Vagina (tissue), 2 donors: ENCODE results near the gene WNT5B.

Experiments
- POLR2A ChIP-seq, 2 donors: fragments of 450-650 bp; IDR thresholded peaks; one replicate each; pipeline ENCODE4 v1.6.1; 2017; ENCODE audit warnings: antibody characterized with exemption in 2 of 2, mild to moderate bottlenecking in 2 of 2, moderate library complexity in 2 of 2
- TF ChIP-seq, protein P1 (sequence below), 3 experiments: fragments of 450-650 bp in 2 of 3; fragments of 200-600 bp in 1 of 3; sonication (generic) in 1 of 3; IDR thresholded peaks; one replicate each; pipeline ENCODE4 v1.5.1; 2017 to 2019; ENCODE audit warnings: antibody characterized with exemption in 3 of 3, mild to moderate bottlenecking in 2 of 3, moderate library complexity in 2 of 3

DNA sequence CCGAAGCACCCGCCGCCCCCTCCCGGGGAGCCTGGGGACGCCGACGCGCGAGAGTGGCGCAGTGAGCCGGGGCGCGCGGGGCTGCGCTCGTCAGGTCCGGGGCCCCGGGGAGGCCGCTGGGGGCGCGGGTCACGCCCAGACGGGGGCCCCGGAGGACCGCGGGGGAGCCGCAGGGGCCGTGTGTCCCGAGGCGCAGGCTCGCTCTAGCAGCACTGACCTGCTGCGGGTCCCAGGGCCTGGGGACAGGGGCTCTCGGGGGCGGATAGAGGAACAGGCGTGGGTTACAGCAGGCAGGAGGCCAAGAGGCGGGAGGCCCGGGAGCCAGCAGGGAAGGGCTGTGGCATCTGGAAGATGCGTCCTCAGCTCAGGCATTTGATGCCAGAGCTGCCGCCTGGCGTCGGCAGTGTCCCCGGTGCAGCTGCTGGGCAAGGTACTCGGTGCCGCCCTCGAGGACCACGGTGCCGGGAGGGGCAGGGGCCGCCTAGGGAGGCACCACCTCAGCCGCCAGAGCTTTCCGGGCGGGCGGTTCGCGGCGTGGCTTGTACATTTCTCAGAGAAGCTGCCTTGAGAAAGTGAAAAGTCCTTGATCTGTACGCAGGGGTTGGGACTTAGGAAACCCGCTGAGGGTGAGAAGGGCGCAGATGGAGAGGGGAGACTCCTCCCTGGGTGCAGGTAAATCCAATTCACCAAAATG, 1.2 kb downstream of the WNT5B start:
- TF ChIP-seq, protein P1, sequence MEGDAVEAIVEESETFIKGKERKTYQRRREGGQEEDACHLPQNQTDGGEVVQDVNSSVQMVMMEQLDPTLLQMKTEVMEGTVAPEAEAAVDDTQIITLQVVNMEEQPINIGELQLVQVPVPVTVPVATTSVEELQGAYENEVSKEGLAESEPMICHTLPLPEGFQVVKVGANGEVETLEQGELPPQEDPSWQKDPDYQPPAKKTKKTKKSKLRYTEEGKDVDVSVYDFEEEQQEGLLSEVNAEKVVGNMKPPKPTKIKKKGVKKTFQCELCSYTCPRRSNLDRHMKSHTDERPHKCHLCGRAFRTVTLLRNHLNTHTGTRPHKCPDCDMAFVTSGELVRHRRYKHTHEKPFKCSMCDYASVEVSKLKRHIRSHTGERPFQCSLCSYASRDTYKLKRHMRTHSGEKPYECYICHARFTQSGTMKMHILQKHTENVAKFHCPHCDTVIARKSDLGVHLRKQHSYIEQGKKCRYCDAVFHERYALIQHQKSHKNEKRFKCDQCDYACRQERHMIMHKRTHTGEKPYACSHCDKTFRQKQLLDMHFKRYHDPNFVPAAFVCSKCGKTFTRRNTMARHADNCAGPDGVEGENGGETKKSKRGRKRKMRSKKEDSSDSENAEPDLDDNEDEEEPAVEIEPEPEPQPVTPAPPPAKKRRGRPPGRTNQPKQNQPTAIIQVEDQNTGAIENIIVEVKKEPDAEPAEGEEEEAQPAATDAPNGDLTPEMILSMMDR (IDR thresholded peaks at IDR 0.05) = no peak
- TF ChIP-seq POLR2A (IDR thresholded peaks at IDR 0.05) = no peak
